HEK293 (cell line): ENCODE data around the gene SGTB.

ENCODE experiments used
- CTCF ChIA-PET: fragments of 350-600 bp; formaldehyde crosslinking; extraction: SDS; loops from one replicate; lab custom pipeline; 2021; ENCODE audit warnings: antibody characterized with exemption; lab: Yijun Ruan, JAX
- POLR2A ChIA-PET: fragments of 300-600 bp; formaldehyde crosslinking; extraction: SDS; loops from one replicate; lab custom pipeline; 2020; ENCODE audit warnings: antibody characterized with exemption, inconsistent platforms; lab: Yijun Ruan, JAX
- H3K27ac ChIP-seq: fragments of 200-500 bp; sonication (Bioruptor generic); 2 replicates; pipeline ENCODE4 v1.5.1; 2014; ENCODE audit warnings: low read depth, low read length, control low read depth, inconsistent platforms; ENCODE audit errors: extremely low read depth
- H3K36me3 ChIP-seq, 2 experiments: fragments of 200-500 bp in 1 of 2; sonication (Bioruptor generic) in 1 of 2; 1 replicate in 1 of 2; 2 replicates in 1 of 2; pipeline ENCODE4 v1.5.1; 2014 to 2017; ENCODE audit warnings: inconsistent platforms in 2 of 2, low read length in 2 of 2; ENCODE audit not compliant: control insufficient read depth in 2 of 2, insufficient read depth in 1 of 2
- H3K4me1 ChIP-seq: fragments of 200-500 bp; sonication (Bioruptor generic); 2 replicates; pipeline ENCODE4 v1.5.1; 2014; ENCODE audit warnings: mild to moderate bottlenecking, low read length, inconsistent platforms; ENCODE audit not compliant: control insufficient read depth, insufficient read depth
- H3K4me3 ChIP-seq: 2 replicates; pipeline ENCODE4 v1.5.1; 2011; ENCODE audit warnings: low read depth, mild to moderate bottlenecking, control low read depth, low read length, moderate library complexity
- H3K9me3 ChIP-seq: fragments of 200-500 bp; sonication (Bioruptor generic); 2 replicates; pipeline ENCODE4 v1.5.1; 2014; ENCODE audit warnings: low read depth, low read length, inconsistent platforms; ENCODE audit not compliant: control insufficient read depth, insufficient read depth
- HOXC10 ChIP-seq: sonication (generic); formaldehyde crosslinking; IDR thresholded peaks from 2 replicates; pipeline ENCODE4 v1.8.1; 2023; ENCODE audit warnings: mild to moderate bottlenecking, missing genetic modification reagents
- KLF9 ChIP-seq: fragments of 450-650 bp; formaldehyde crosslinking; IDR thresholded peaks from 2 replicates; pipeline ENCODE4 v1.5.1; 2016; ENCODE audit warnings: missing biosample characterization, missing genetic modification characterization, low read depth
- WT1 ChIP-seq: fragments of 450-650 bp; formaldehyde crosslinking; IDR thresholded peaks from 2 replicates; pipeline ENCODE4 v1.5.1; 2016; ENCODE audit warnings: missing biosample characterization, missing genetic modification characterization
- ZBTB10 ChIP-seq: fragments of 450-650 bp; formaldehyde crosslinking; IDR thresholded peaks from 2 replicates; pipeline ENCODE4 v1.5.1; 2016; ENCODE audit warnings: missing biosample characterization, missing genetic modification characterization
- ZBTB17 ChIP-seq: fragments of 450-650 bp; formaldehyde crosslinking; IDR thresholded peaks from 2 replicates; pipeline ENCODE4 v1.5.1; 2016; ENCODE audit warnings: missing biosample characterization, missing genetic modification characterization
- ZFHX2 ChIP-seq: fragments of 450-650 bp; formaldehyde crosslinking; conservative IDR thresholded peaks from 2 replicates; pipeline ENCODE4 v1.5.1; 2016; ENCODE audit warnings: missing biosample characterization, missing genetic modification characterization
- ZNF157 ChIP-seq: fragments of 450-650 bp; formaldehyde crosslinking; IDR thresholded peaks from 2 replicates; pipeline ENCODE4 v1.5.1; 2016; ENCODE audit warnings: missing biosample characterization, missing genetic modification characterization
- ZNF398 ChIP-seq: fragments of 450-650 bp; formaldehyde crosslinking; IDR thresholded peaks from 2 replicates; pipeline ENCODE4 v1.5.1; 2017; ENCODE audit warnings: missing biosample characterization, missing genetic modification characterization
- ZNF404 ChIP-seq: fragments of 450-650 bp; formaldehyde crosslinking; IDR thresholded peaks from 2 replicates; pipeline ENCODE4 v1.5.1; 2017; ENCODE audit warnings: missing biosample characterization, missing genetic modification characterization
- ZNF558 ChIP-seq: fragments of 450-650 bp; formaldehyde crosslinking; IDR thresholded peaks from 2 replicates; pipeline ENCODE4 v1.5.1; 2016; ENCODE audit warnings: missing biosample characterization, missing genetic modification characterization
- ZNF645 ChIP-seq: fragments of 450-650 bp; formaldehyde crosslinking; IDR thresholded peaks from 2 replicates; pipeline ENCODE4; 2016; ENCODE audit warnings: missing biosample characterization, missing genetic modification characterization
- ZNF654 ChIP-seq: fragments of 450-650 bp; formaldehyde crosslinking; IDR thresholded peaks from 2 replicates; pipeline ENCODE4 v1.5.1; 2016; ENCODE audit warnings: low read depth, missing biosample characterization, missing genetic modification characterization
- ZNF677 ChIP-seq: fragments of 450-650 bp; IDR thresholded peaks from 2 replicates; pipeline ENCODE4 v1.5.0; 2018; ENCODE audit warnings: missing biosample characterization, mild to moderate bottlenecking, missing genetic modification characterization, moderate library complexity
- ZNF76 ChIP-seq: fragments of 450-650 bp; formaldehyde crosslinking; IDR thresholded peaks from 2 replicates; pipeline ENCODE4; 2016; ENCODE audit warnings: low read depth, missing biosample characterization, missing genetic modification characterization, borderline replicate concordance
- ZNF777 ChIP-seq: fragments of 450-650 bp; formaldehyde crosslinking; IDR thresholded peaks from 2 replicates; pipeline ENCODE4 v1.5.1; 2017; ENCODE audit warnings: missing biosample characterization, missing genetic modification characterization, borderline replicate concordance
- ZSCAN23 ChIP-seq: fragments of 450-650 bp; formaldehyde crosslinking; IDR thresholded peaks from 2 replicates; pipeline ENCODE4 v1.5.1; 2016; ENCODE audit warnings: missing biosample characterization, missing genetic modification characterization
- TF ChIP-seq, protein P1 (sequence below): fragments of 450-650 bp; formaldehyde crosslinking; IDR thresholded peaks from 2 replicates; pipeline ENCODE4 v1.5.1; 2016; ENCODE audit warnings: missing biosample characterization, missing genetic modification characterization
- TF ChIP-seq, protein P2 (sequence below): fragments of 450-650 bp; formaldehyde crosslinking; IDR thresholded peaks from 2 replicates; pipeline ENCODE4 v1.5.1; 2016; ENCODE audit warnings: missing biosample characterization, missing genetic modification characterization
- TF ChIP-seq, protein P3 (sequence below): fragments of 450-650 bp; formaldehyde crosslinking; IDR thresholded peaks from 2 replicates; pipeline ENCODE4 v1.5.1; 2016; ENCODE audit warnings: missing biosample characterization, missing genetic modification characterization, borderline replicate concordance
- TF ChIP-seq, protein P4 (sequence below): fragments of 450-650 bp; formaldehyde crosslinking; IDR thresholded peaks from 2 replicates; pipeline ENCODE4 v1.5.1; 2017; ENCODE audit warnings: missing biosample characterization, missing genetic modification characterization

The SGTB gene

GRCh38 chr5:65630981-65631380, 90.9 kb downstream of the SGTB start:
- H3K4me1 ChIP-seq = no peaks in the 10 kb centered on the region
- H3K27ac ChIP-seq = no peak overlapping the region
- POLR2A ChIA-PET = no interaction called here
- H3K4me3 ChIP-seq = no peak overlapping the region
- H3K36me3 ChIP-seq = peaks cover 6 to 16% of the 10 kb centered on the region in 2 experiments
- CTCF ChIA-PET = interaction anchor here (0.6 kb wide), 1 partner anchor 61 kb away, joined by 3 read pairs; no protein-coding TSS in a partner anchor
- no peaks in the 10 kb centered on the region for H3K9me3 ChIP-seq
- TF ChIP-seq, protein P1, sequence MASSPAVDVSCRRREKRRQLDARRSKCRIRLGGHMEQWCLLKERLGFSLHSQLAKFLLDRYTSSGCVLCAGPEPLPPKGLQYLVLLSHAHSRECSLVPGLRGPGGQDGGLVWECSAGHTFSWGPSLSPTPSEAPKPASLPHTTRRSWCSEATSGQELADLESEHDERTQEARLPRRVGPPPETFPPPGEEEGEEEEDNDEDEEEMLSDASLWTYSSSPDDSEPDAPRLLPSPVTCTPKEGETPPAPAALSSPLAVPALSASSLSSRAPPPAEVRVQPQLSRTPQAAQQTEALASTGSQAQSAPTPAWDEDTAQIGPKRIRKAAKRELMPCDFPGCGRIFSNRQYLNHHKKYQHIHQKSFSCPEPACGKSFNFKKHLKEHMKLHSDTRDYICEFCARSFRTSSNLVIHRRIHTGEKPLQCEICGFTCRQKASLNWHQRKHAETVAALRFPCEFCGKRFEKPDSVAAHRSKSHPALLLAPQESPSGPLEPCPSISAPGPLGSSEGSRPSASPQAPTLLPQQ = no peak
- no peak for TF ChIP-seq ZNF558 (tag by site-specific recombination)
- no peak for TF ChIP-seq ZBTB10 (tag by site-specific recombination)
- no peak for TF ChIP-seq ZNF398 (tag by site-specific recombination)
- no peak for TF ChIP-seq KLF9 (tag by site-specific recombination)
- TF ChIP-seq ZNF777 (tag by site-specific recombination) = no peak
- TF ChIP-seq ZNF677 = no peak
- no peak for TF ChIP-seq ZNF157 (tag by site-specific recombination)
- no peak for TF ChIP-seq ZNF404 (tag by site-specific recombination)
- TF ChIP-seq ZNF76 (tag by site-specific recombination) = no peak
- TF ChIP-seq, protein P2, sequence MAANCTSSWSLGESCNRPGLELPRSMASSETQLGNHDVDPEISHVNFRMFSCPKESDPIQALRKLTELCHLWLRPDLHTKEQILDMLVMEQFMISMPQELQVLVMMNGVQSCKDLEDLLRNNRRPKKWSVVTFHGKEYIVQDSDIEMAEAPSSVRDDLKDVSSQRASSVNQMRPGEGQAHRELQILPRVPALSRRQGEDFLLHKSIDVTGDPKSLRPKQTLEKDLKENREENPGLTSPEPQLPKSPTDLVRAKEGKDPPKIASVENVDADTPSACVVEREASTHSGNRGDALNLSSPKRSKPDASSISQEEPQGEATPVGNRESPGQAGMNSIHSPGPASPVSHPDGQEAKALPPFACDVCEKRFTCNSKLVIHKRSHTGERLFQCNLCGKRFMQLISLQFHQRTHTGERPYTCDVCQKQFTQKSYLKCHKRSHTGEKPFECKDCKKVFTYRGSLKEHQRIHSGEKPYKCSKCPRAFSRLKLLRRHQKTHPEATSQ (tag by site-specific recombination) = no peak
- TF ChIP-seq ZNF654 (tag by site-specific recombination) = no peak
- TF ChIP-seq ZBTB17 (tag by site-specific recombination) = no peak
- TF ChIP-seq, all 188 proteins: peak for 0

- Histone ChIP-seq H3K4me1 (peaks cover 2% of the 10 kb centered on the region; the same call in 1 of the 2 replicates), H3K4me3 (peak overlapping the region; percentile 98), H3K9me3 (no peaks in the 10 kb centered on the region), H3K36me3 (peaks cover 0 to 10% of the 10 kb centered on the region in 2 experiments; a peak in 2 of 3 replicates), H3K27ac (no peak overlapping the region)
- ChIA-PET POLR2A (interaction anchor here (0.5 to 1.8 kb wide), 2 partner anchors 48 to 63 kb away, joined by 3 read pairs; partner anchors contain the start of genes CENPK and PPWD1), CTCF (interaction anchor here (0.5 to 0.7 kb wide), 2 partner anchors 18 to 56 kb away, joined by 3 to 4 read pairs; no protein-coding TSS in a partner anchor)
- TF ChIP-seq ZNF645 (tag by site-specific recombination) (no peak), ZFHX2 (no peak), WT1 (no peak), ZSCAN23 (no peak), HOXC10 (CRISPR knock-in tag) (no peak)
- TF ChIP-seq, protein P3, sequence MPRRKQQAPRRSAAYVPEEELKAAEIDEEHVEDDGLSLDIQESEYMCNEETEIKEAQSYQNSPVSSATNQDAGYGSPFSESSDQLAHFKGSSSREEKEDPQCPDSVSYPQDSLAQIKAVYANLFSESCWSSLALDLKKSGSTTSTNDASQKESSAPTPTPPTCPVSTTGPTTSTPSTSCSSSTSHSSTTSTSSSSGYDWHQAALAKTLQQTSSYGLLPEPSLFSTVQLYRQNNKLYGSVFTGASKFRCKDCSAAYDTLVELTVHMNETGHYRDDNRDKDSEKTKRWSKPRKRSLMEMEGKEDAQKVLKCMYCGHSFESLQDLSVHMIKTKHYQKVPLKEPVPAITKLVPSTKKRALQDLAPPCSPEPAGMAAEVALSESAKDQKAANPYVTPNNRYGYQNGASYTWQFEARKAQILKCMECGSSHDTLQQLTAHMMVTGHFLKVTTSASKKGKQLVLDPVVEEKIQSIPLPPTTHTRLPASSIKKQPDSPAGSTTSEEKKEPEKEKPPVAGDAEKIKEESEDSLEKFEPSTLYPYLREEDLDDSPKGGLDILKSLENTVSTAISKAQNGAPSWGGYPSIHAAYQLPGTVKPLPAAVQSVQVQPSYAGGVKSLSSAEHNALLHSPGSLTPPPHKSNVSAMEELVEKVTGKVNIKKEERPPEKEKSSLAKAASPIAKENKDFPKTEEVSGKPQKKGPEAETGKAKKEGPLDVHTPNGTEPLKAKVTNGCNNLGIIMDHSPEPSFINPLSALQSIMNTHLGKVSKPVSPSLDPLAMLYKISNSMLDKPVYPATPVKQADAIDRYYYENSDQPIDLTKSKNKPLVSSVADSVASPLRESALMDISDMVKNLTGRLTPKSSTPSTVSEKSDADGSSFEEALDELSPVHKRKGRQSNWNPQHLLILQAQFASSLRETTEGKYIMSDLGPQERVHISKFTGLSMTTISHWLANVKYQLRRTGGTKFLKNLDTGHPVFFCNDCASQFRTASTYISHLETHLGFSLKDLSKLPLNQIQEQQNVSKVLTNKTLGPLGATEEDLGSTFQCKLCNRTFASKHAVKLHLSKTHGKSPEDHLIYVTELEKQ (tag by site-specific recombination) = no peak
- TF ChIP-seq, protein P4, sequence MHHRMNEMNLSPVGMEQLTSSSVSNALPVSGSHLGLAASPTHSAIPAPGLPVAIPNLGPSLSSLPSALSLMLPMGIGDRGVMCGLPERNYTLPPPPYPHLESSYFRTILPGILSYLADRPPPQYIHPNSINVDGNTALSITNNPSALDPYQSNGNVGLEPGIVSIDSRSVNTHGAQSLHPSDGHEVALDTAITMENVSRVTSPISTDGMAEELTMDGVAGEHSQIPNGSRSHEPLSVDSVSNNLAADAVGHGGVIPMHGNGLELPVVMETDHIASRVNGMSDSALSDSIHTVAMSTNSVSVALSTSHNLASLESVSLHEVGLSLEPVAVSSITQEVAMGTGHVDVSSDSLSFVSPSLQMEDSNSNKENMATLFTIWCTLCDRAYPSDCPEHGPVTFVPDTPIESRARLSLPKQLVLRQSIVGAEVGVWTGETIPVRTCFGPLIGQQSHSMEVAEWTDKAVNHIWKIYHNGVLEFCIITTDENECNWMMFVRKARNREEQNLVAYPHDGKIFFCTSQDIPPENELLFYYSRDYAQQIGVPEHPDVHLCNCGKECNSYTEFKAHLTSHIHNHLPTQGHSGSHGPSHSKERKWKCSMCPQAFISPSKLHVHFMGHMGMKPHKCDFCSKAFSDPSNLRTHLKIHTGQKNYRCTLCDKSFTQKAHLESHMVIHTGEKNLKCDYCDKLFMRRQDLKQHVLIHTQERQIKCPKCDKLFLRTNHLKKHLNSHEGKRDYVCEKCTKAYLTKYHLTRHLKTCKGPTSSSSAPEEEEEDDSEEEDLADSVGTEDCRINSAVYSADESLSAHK = no peak
Measured at GRCh38 chr5:65625743-65626142, 96.2 kb downstream of the SGTB start.
